CD4-positive, alpha-beta T cell treated with Interleukin-1 beta for 1 hour (primary cell): ENCODE measurements around the gene MAGI2.
"Not testable (repeated sequence)": the region's sequence is repeated elsewhere in the genome, so short reads cannot be mapped to it uniquely, and the experiment has no call there.

Experiments used
- DNase-seq, 2 donors: peaks; one replicate each; pipeline ENCODE4 v3.0.0-alpha.2; 2020 to 2022

Gene MAGI2

DNA sequence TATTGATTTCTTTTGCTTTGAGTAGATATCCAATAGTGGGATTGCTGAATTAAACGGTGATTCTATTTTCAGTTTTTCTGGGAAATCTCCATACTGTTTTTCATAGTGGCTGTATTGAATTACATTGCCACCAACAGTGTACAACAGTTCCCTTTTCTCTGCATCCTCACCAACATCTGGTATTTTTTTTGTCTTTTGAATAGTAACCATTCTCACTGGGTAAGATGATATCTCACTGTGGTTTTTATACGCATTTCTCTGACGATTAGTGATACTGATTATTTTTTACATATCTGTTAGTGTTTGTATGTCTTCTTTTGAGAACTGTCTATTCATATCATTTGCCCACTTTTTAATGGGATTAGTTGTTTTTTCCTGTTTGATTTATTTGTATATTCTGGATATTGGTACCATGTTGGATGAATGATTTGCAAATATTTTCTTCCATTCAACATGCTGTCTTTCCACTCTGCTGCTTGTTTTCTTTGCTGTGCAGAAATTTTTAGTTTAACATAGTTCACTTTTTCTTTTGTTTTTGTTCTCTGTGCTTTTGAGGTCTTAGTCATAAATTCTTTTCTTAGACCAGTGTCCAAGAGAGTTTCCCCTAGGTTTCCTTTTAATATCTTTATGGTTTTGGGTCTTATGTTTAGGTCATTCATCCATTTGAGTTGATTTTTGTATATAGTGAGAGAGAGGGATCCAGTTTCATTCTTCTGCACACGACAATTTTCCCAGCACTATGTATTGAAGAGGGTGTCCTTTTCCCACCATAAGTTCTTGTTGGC, 1070.2 kb downstream of the MAGI2 start:
- DNase-seq, result no peak

DNA sequence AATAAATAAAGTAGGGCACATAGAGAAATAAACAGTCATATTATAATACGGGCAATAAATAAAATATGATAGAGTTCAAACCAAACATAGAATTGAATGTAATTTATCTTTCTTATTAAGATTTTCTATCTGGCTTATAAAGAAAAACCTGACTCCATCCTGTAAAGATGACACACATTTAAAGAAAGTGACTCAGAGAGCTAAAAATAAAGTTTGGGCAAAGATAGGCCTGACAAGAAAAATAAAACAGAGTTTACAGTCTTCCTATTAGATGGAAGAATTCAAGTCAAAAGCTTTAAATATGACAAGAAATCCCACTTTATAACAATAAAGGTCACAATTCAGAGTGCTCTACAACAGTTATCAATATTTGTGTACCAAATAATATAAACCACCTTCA, 1074.3 kb downstream of the MAGI2 start:
- DNase-seq, result no peak

DNA sequence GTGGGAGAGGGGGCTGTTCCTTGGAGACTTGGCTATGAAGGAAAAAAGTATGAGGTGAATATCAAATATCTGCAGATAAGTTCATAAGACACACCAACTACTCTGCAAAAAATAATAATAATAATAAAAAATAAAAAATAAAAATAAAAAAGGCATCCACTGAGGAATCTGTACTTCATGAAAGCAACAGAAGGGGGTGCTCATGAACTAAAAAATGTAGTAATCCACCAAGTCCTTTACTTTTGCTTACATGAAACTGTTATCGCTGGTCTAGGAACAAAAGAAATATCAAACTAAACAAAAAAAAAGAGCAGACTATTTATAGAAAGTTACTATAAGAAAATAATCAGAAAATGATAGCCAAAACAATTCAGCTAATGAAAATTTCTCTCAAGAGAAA, 1075.9 kb downstream of the MAGI2 start:
- no peak for DNase-seq

- no peak for DNase-seq
Observed at GRCh38 chr7:78370936-78371335, 1082.5 kb downstream of the MAGI2 start.

- no peak for DNase-seq
Observed at GRCh38 chr7:78368771-78369170, 1084.7 kb downstream of the MAGI2 start.

DNA sequence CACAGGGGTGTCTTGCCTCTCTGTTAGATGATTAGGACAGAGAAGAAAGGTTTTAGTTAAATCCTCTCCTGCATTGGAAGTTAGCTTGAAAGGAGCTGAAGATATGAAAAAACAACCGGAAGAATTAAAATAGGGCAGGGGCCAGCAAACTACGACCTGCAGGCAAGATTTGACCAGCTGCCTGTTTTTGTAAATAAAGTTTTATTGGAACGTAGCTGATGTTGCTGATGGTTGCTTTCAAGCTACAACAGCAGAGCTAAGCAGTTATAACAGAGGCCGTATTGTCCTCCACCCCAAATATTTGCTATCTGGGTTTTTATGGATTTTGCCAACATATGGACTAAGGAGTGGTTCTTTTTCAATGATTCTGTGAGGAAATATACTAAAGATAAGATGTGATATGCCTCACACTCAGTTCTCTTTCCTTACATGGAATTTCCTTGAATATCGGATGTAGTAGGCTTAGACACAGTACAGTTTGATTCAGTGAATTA, 1086.1 kb downstream of the MAGI2 start:
- DNase-seq, result no peak

DNA sequence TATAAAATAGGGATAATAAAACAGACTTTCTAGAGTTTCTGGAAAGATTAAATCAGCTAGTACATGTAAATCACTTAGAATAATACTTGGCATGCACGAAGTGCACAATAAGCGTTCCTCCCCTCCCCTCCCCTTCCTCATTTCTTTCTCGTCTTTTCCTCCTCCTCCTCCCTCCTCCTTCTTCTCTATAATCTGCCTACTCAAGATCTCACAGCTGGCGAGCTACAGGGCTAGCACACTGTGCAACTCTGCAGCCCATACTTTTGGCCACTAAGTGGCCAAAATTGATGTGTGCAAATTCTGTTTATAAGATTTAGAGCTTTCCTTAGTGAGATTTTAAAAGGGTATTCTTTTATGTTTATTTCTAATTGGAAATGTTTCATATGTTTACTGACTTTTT, 1089.6 kb downstream of the MAGI2 start:
- DNase-seq, result no peak

DNA sequence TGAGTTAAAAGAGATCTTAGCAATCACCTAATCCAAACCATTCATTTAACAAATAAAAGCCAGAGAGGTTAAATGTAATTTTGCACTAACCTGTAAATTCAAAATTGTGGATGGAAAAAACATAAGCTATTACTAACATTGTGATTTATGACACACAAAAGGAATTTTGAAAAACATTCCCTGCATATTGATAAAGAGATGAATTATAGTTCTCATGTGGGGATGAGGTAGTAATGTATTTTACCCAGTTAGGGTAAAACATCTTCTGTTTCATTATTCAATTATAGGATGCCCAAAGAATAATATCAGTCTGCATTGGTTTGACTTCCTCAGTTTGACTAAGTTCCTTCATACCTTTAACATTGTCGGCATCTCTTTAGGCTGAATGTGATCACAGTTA, 1093.6 kb downstream of the MAGI2 start:
- DNase-seq, result no peak

GRCh38 chr7:78357709-78358108, 1095.8 kb downstream of the MAGI2 start:
- DNase-seq, result no peak

DNA sequence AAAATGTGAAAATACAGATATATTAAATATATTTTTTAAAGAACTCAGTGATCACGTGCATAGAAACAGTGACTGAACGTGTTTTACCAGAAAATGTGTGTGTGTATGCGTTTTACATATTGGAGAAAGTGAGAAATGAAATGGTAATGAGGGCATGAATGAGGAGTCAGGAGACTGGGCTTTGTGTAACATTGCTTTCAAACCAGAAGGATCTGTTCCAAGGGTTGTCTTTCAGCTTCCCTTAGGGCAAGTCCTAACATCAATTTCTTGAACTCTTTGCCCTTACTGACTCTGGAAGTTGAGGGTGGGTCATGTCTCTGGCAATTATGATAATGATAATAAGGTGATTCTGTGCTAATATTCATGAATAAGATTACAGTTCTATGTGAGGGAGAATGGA, 1097.6 kb downstream of the MAGI2 start:
- DNase-seq, result no peak

GRCh38 chr7:78350926-78351325, 1102.5 kb downstream of the MAGI2 start:
- no peak for DNase-seq

GRCh38 chr7:78350391-78350790, 1103.1 kb downstream of the MAGI2 start:
- no peak for DNase-seq

DNA sequence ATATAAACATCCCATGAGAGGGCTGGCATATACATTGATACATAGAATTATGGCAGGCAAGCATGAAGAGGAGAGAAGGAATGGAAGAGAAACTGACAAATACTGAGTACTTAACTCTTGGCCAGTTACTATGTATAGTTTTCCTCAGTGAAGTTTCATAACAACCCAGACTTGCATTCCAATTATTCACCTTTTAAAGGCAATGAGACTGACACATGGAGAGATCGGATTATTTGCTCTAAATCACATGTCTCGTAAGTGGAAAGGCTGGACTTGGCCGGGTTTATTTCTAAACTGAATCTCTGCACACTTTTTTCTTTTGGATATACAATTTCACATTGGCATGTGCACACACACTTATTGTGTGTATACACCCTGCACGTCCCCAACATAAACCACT, 1106.6 kb downstream of the MAGI2 start:
- no peak for DNase-seq

DNA sequence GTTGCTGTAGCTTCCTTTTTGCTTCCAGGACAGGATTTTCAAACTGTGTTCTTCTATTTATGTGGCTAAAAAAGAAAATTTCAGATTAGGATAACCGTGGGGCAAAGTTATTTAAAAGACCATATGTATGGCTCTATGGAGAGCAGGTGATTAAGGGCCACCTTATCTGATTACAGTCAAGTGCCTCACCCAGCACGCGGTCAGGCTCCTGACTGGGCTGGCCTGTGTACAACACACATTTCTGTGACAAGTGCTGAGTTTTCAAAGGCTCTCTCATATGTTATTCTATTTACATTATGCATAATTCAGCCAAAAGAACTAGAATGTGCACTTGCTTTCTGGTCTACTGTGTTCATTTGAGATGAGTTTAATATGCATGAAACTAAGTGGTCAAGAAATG, 1107.5 kb downstream of the MAGI2 start:
- DNase-seq, result no peak

DNA sequence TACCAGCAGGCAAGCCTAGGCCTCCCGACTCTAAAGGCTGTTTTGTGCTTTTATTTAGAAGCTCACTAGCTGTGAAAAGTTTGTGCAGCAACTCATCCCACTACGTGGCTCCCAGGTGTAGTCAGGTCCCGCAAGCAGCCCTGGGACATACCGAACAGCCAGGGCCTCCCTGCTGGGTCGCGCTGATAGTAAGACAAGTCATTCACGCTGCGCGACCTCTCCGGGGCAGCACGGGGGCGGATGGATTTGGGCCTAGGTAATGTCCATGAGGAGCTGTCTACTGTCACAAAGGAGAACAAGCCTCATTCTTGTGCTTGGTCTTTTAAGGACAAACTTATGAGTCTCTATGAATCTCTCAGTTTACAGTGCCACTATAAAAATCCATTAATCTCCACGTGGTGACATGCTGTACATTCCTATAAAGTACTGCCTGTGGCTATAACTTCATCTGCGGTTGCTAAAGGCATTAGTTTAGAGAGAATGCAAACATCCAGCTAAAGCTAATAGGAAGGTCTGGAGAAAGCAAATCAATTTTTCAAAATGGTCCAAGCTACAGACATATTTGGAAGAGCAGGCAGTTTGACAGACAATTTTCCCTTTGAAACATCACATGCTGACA, 1108.1 kb downstream of the MAGI2 start:
- DNase-seq, result no peak

- DNase-seq, result no peak
Observed at GRCh38 chr7:78334426-78334825, 1119.0 kb downstream of the MAGI2 start.

GRCh38 chr7:78333530-78334425, 1119.7 kb downstream of the MAGI2 start:
- no peak for DNase-seq

- DNase-seq, result no peak
Observed at GRCh38 chr7:78329001-78329655, 1124.3 kb downstream of the MAGI2 start.

DNA sequence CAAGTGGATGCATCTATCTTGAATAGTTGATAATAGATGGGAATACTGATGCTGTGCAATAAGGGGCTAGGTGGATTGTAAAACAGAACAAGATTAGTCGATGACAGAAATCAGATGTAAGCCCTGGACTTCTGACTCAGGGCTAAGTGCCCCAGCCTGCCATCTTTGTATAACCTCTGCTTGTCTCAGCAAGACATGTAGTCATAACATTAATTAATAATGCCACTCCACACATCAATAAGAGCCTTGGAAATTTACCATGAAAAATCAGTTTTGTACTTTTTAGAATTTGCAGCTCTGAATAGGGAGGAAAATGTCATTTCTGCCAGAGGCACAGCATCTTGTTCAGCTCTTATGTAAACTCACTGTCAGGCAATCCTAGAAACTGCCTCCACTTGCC, 1125.7 kb downstream of the MAGI2 start:
- no peak for DNase-seq

DNA sequence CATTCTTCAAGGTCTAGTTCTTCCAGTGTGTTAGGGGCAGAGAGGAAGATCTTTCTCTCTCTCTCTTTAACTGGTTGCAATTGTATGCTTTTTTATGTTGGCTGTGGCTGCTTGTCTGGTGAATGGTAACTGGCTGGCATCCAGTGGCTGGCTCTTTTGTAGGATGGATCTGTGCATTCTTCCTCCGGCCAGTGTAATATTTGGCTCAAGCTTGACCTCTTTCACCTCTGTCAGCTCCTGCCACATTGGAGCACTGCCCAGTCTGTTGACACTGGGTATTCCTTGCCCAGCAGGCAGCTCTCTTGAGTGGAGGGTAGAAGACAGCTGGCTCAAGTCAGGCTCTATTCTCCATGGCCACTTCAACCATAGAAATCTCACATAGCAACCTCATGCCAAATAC, 1126.6 kb downstream of the MAGI2 start:
- DNase-seq, result no peak

GRCh38 chr7:78326189-78326588, 1127.3 kb downstream of the MAGI2 start:
- DNase-seq, result no peak

DNA sequence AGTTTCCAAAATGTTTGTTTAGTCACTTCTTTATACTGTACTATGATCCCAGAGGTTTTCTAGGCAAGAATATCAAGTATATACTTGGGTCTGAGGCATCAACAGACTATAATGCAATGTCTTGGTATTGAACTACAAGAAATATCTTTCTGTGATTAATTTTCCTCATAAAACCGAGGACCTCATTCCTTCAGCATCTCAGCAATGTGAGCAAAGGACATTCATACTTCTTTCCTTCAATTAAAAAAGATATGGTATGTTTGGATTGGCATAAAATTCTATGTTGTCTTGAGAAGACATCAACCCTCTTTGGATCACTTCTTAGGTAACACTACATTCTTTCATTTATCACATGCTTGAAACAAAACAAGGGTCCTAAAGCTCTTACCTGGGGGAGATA, 1130.3 kb downstream of the MAGI2 start:
- DNase-seq, result no peak

DNA sequence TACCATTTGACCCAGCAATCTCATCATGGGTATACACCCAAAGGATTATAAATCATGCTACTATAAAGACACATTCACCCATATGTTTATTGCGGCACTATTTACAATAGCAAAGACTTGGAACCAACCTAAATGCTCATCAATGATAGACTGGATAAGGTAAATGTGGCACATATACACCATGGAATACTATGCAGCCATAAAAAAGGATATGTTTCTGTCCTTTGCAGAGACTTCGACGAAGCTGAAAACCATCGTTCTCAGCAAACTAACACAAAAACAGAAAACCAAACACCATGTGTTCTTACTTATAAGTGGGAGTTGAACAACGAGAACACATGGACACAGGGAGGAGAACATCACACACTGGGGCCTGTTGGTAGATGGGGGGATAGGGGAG, 1131.2 kb downstream of the MAGI2 start:
- DNase-seq, result not testable (repeated sequence)
